HepG2 (cell line): ENCODE measurements around the gene MRPS10. TPM values are rescaled to one million over a fixed set of nuclear protein-coding genes. Genes with fewer than 3 reads are reported as not detected.

Source experiments
- ATF2 ChIP-seq: sonication (generic); formaldehyde crosslinking; IDR thresholded peaks from 2 replicates; pipeline ENCODE4 v1.4.0; 2020; ENCODE audit warnings: missing genetic modification reagents
- ETV5 ChIP-seq: IDR thresholded peaks from 2 replicates; pipeline ENCODE4 v1.6.1; 2018; ENCODE audit warnings: missing biosample characterization, missing genetic modification reagents, inconsistent platforms, borderline replicate concordance
- EZH2 ChIP-seq: conservative IDR thresholded peaks from 2 replicates; pipeline ENCODE4 v1.6.1; 2012; ENCODE audit warnings: mild to moderate bottlenecking, low read depth, low read length, moderate library complexity
- HOXA7 ChIP-seq: sonication (generic); formaldehyde crosslinking; IDR thresholded peaks from 2 replicates; pipeline ENCODE4 v1.8.1; 2022; ENCODE audit warnings: mild to moderate bottlenecking, missing genetic modification reagents, moderate library complexity
- KDM5B ChIP-seq: sonication (generic); formaldehyde crosslinking; IDR thresholded peaks from 2 replicates; pipeline ENCODE4 v1.4.0; 2020; ENCODE audit warnings: missing genetic modification reagents, mild to moderate bottlenecking, borderline replicate concordance
- LCORL ChIP-seq, 2 experiments: fragments of 450-650 bp in 1 of 2; sonication (generic) in 1 of 2; formaldehyde crosslinking in 1 of 2; IDR thresholded peaks; 2 replicates each; pipeline versions ENCODE4 v1.5.0 to v1.6.1; 2017 to 2020; ENCODE audit warnings: antibody characterized with exemption in 1 of 2, missing genetic modification reagents in 1 of 2
- MAFG ChIP-seq: sonication (generic); formaldehyde crosslinking; IDR thresholded peaks from 2 replicates; pipeline ENCODE4 v1.5.1; 2020; ENCODE audit warnings: mild to moderate bottlenecking, missing genetic modification reagents
- ONECUT2 ChIP-seq: sonication (generic); formaldehyde crosslinking; IDR thresholded peaks from 2 replicates; pipeline ENCODE4 v1.4.0; 2020; ENCODE audit warnings: missing genetic modification reagents
- PHF21A ChIP-seq: sonication (generic); formaldehyde crosslinking; IDR thresholded peaks from 2 replicates; pipeline ENCODE4 v1.5.0; 2020; ENCODE audit warnings: mild to moderate bottlenecking, missing genetic modification reagents
- SALL1 ChIP-seq: sonication (generic); formaldehyde crosslinking; IDR thresholded peaks from 2 replicates; pipeline ENCODE4 v1.8.0; 2022; ENCODE audit warnings: mild to moderate bottlenecking, missing genetic modification reagents
- SAP130 ChIP-seq: IDR thresholded peaks from 2 replicates; pipeline ENCODE4 v1.6.1; 2016; ENCODE audit warnings: low read depth
- YY1 ChIP-seq: IDR thresholded peaks from 2 replicates; pipeline ENCODE4 v1.6.1; 2011; ENCODE audit warnings: low read length, low read depth, moderate library complexity, mild to moderate bottlenecking; ENCODE audit not compliant: insufficient read depth, insufficient replicate concordance
- ZNF260 ChIP-seq: sonication (generic); formaldehyde crosslinking; IDR thresholded peaks from 2 replicates; pipeline ENCODE4 v1.4.0; 2020; ENCODE audit warnings: missing genetic modification reagents, low read depth, mild to moderate bottlenecking, borderline replicate concordance
- ZNF33A ChIP-seq: sonication (generic); formaldehyde crosslinking; IDR thresholded peaks from 2 replicates; pipeline ENCODE4 v1.5.1; 2020; ENCODE audit warnings: missing genetic modification reagents, mild to moderate bottlenecking, moderate library complexity, borderline replicate concordance
- ZNF557 ChIP-seq: sonication (generic); formaldehyde crosslinking; IDR thresholded peaks from 2 replicates; pipeline ENCODE4 v1.4.0; 2020; ENCODE audit warnings: missing genetic modification reagents
- ZNF7 ChIP-seq: IDR thresholded peaks from 2 replicates; pipeline ENCODE4 v1.6.1; 2016; ENCODE audit warnings: missing biosample characterization, missing genetic modification reagents
- ZNF713 ChIP-seq: sonication (generic); formaldehyde crosslinking; IDR thresholded peaks from 2 replicates; pipeline ENCODE4 v1.4.0; 2020; ENCODE audit warnings: mild to moderate bottlenecking, missing genetic modification reagents
- ZNF788 ChIP-seq: sonication (generic); formaldehyde crosslinking; IDR thresholded peaks from 2 replicates; pipeline ENCODE4 v1.5.0; 2020; ENCODE audit warnings: mild to moderate bottlenecking, missing genetic modification reagents, borderline replicate concordance
- ZNF841 ChIP-seq: sonication (generic); formaldehyde crosslinking; IDR thresholded peaks from 2 replicates; pipeline ENCODE4 v1.8.1; 2023; ENCODE audit warnings: missing genetic modification reagents, borderline replicate concordance
- polyA plus RNA-seq, 8 experiments: library from polyadenylated mRNA; depleted of rRNA in 3 of 8; stranded (reverse) in 7 of 8; unstranded in 1 of 8; fragments of >200 nt; fragmentation: Illumina TruSeq in 4 of 8; extraction: Trizol in 4 of 8; gene quantifications; 2 replicates each; pipeline versions ENCODE4 v1.2.1 to v1.2.3, GENCODE V29; 2011 to 2016; ENCODE audit warnings: low read depth in 4 of 8, missing spikeins in 1 of 8, mixed read lengths in 1 of 8; ENCODE audit not compliant: insufficient read depth in 1 of 8
- total RNA-seq, 5 experiments: library from RNA; depleted of rRNA; stranded (reverse); fragments of >200 nt; fragmentation: Illumina TruSeq; extraction: Trizol; gene quantifications; 2 replicates each; pipeline ENCODE4 v1.2.3, GENCODE V29; 2016; ENCODE audit warnings: low read depth in 1 of 5
- TF ChIP-seq, protein P1 (sequence below): sonication (generic); formaldehyde crosslinking; IDR thresholded peaks from 2 replicates; pipeline ENCODE4 v1.4.0; 2020; ENCODE audit warnings: missing genetic modification reagents, borderline replicate concordance
- TF ChIP-seq, protein P2 (sequence below): sonication (generic); formaldehyde crosslinking; IDR thresholded peaks from 2 replicates; pipeline ENCODE4 v1.5.0; 2020; ENCODE audit warnings: missing genetic modification reagents
- TF ChIP-seq, protein P3 (sequence below): sonication (generic); formaldehyde crosslinking; IDR thresholded peaks from 2 replicates; pipeline ENCODE4 v1.9.0; 2022; ENCODE audit warnings: missing genetic modification reagents, mild to moderate bottlenecking, borderline replicate concordance

The MRPS10 gene
- total and polyA plus RNA-seq, 2 of the 13 experiments (the other 11 are each of a cell fraction or from before 2014, with no cell fraction given), result 31.7 to 54.6 TPM

GRCh38 chr6:42162384-42162783, 55.3 kb downstream of the MRPS10 start (continued):
- TF ChIP-seq, protein P1, sequence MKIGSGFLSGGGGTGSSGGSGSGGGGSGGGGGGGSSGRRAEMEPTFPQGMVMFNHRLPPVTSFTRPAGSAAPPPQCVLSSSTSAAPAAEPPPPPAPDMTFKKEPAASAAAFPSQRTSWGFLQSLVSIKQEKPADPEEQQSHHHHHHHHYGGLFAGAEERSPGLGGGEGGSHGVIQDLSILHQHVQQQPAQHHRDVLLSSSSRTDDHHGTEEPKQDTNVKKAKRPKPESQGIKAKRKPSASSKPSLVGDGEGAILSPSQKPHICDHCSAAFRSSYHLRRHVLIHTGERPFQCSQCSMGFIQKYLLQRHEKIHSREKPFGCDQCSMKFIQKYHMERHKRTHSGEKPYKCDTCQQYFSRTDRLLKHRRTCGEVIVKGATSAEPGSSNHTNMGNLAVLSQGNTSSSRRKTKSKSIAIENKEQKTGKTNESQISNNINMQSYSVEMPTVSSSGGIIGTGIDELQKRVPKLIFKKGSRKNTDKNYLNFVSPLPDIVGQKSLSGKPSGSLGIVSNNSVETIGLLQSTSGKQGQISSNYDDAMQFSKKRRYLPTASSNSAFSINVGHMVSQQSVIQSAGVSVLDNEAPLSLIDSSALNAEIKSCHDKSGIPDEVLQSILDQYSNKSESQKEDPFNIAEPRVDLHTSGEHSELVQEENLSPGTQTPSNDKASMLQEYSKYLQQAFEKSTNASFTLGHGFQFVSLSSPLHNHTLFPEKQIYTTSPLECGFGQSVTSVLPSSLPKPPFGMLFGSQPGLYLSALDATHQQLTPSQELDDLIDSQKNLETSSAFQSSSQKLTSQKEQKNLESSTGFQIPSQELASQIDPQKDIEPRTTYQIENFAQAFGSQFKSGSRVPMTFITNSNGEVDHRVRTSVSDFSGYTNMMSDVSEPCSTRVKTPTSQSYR (CRISPR knock-in tag), result peak; percentile 24; the same call in 1 of the 2 replicates
- TF ChIP-seq, protein P2, sequence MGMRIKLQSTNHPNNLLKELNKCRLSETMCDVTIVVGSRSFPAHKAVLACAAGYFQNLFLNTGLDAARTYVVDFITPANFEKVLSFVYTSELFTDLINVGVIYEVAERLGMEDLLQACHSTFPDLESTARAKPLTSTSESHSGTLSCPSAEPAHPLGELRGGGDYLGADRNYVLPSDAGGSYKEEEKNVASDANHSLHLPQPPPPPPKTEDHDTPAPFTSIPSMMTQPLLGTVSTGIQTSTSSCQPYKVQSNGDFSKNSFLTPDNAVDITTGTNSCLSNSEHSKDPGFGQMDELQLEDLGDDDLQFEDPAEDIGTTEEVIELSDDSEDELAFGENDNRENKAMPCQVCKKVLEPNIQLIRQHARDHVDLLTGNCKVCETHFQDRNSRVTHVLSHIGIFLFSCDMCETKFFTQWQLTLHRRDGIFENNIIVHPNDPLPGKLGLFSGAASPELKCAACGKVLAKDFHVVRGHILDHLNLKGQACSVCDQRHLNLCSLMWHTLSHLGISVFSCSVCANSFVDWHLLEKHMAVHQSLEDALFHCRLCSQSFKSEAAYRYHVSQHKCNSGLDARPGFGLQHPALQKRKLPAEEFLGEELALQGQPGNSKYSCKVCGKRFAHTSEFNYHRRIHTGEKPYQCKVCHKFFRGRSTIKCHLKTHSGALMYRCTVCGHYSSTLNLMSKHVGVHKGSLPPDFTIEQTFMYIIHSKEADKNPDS (CRISPR knock-in tag), result no peak
- TF ChIP-seq ZNF713 (no peak), ONECUT2 (CRISPR knock-in tag) (no peak), ZNF841 (CRISPR knock-in tag) (no peak), ZNF557 (CRISPR knock-in tag) (no peak), ZNF7 (CRISPR knock-in tag) (no peak), SALL1 (no peak), ZNF788 (CRISPR knock-in tag) (no peak; the same call in 1 of the 2 replicates), ETV5 (CRISPR knock-in tag) (0 out of 2 replicates have a peak, but pooled peaks have one; percentile 20), YY1 (no peak), LCORL (IDR thresholded peaks at IDR 0.05) (no peak), LCORL (CRISPR knock-in tag; IDR thresholded peaks at IDR 0.05) (0 out of 2 replicates have a peak, but pooled peaks have one; percentile 54), SAP130 (CRISPR knock-in tag) (0 out of 2 replicates have a peak, but pooled peaks have one; percentile 22), PHF21A (CRISPR knock-in tag) (0 out of 2 replicates have a peak, but pooled peaks have one; percentile 12), KDM5B (CRISPR knock-in tag) (no peak; the same call in 1 of the 2 replicates), ATF2 (CRISPR knock-in tag) (0 out of 2 replicates have a peak, but pooled peaks have one; percentile 30), MAFG (no peak), ZNF33A (CRISPR knock-in tag) (no peak), EZH2 (no peak), HOXA7 (no peak), ZNF260 (CRISPR knock-in tag) (no peak)
- TF ChIP-seq, protein P3, sequence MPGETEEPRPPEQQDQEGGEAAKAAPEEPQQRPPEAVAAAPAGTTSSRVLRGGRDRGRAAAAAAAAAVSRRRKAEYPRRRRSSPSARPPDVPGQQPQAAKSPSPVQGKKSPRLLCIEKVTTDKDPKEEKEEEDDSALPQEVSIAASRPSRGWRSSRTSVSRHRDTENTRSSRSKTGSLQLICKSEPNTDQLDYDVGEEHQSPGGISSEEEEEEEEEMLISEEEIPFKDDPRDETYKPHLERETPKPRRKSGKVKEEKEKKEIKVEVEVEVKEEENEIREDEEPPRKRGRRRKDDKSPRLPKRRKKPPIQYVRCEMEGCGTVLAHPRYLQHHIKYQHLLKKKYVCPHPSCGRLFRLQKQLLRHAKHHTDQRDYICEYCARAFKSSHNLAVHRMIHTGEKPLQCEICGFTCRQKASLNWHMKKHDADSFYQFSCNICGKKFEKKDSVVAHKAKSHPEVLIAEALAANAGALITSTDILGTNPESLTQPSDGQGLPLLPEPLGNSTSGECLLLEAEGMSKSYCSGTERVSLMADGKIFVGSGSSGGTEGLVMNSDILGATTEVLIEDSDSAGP (CRISPR knock-in tag), result peak; percentile 36; the same call in 1 of the 2 replicates
